Heart right ventricle (tissue), 16 donors: ENCODE results near the gene NPPC. TPM values are rescaled to one million over a fixed set of nuclear protein-coding genes. Genes with fewer than 3 reads are reported as not detected.

Experiments used
- ATAC-seq, 8 donors: fragments of 200-7000 bp; cut with Tn5 transposase; one replicate each; pipeline ENCODE4 v1.9.1; 2020; ENCODE audit warnings: mild to moderate bottlenecking in 8 of 8, moderate library complexity in 8 of 8, moderate number of reproducible peaks in 1 of 8
- DNase-seq, 2 donors: peaks; one replicate each; pipeline ENCODE4 v3.0.0-alpha.2; 2020
- H3K27ac ChIP-seq, 10 donors: fragments of 200-600 bp; sonication (generic) in 2 of 10; one replicate each; pipeline versions ENCODE4 v1.5.0 to v1.8.0; 2020 to 2022; ENCODE audit warnings: mild to moderate bottlenecking in 3 of 10
- H3K27me3 ChIP-seq, 7 donors: fragments of 200-600 bp; one replicate each; pipeline ENCODE4 v1.8.0; 2021 to 2022; ENCODE audit warnings: mild to moderate bottlenecking in 2 of 7
- H3K36me3 ChIP-seq, 9 donors: fragments of 200-600 bp; sonication (generic) in 1 of 9; one replicate each; pipeline versions ENCODE4 v1.5.0 to v1.8.0; 2020 to 2022; ENCODE audit warnings: mild to moderate bottlenecking in 2 of 9
- H3K4me1 ChIP-seq, 9 donors: fragments of 200-600 bp; sonication (generic) in 1 of 9; one replicate each; pipeline versions ENCODE4 v1.5.0 to v1.8.0; 2020 to 2022; ENCODE audit warnings: mild to moderate bottlenecking in 4 of 9
- H3K4me3 ChIP-seq, 10 donors: fragments of 200-600 bp; sonication (generic) in 2 of 10; one replicate each; pipeline versions ENCODE4 v1.5.0 to v1.8.0; 2020 to 2022; ENCODE audit warnings: mild to moderate bottlenecking in 7 of 10, moderate library complexity in 2 of 10
- H3K9me3 ChIP-seq, 11 donors: fragments of 200-600 bp in 10 of 11; sonication (generic) in 2 of 11; one replicate each; pipeline versions ENCODE4 v1.5.0 to v1.8.0; 2013 to 2022; ENCODE audit warnings: mild to moderate bottlenecking in 2 of 11, control low read depth in 1 of 11, moderate library complexity in 1 of 11
- WGBS, 2 donors: extraction: QIAGEN DNeasy Blood & Tissue Kit; methylation state at CpG; one replicate each; pipeline ENCODE4 v1.1.7; 2013; ENCODE audit warnings: inconsistent platforms in 1 of 2; 5-methylcytosine and 5-hydroxymethylcytosine counted together
- intact Hi-C, 10 donors: fragments of 100-400 bp; cut with DNase I; formaldehyde crosslinking; loops; one replicate each; pipeline versions ENCODE4 v1.11.1 to v1.14.2; 2022
- polyA plus RNA-seq, 2 donors: library from polyadenylated mRNA; stranded (reverse); fragments of 200-250 nt; gene quantifications; one replicate each; pipeline ENCODE4 v1.2.3, GENCODE V29; 2013
- total RNA-seq, 10 donors: library from RNA; stranded (reverse); fragmentation: NEBNext Ultra II Directional in 3 of 10; extraction: Animal tissue kit (Norgen Biotek cat#: 25700) in 3 of 10; gene quantifications; one replicate each; pipeline versions ENCODE4 v1.2.1 to v1.2.4, GENCODE V29; 2021 to 2023
- TF ChIP-seq, protein P1 (sequence below), 9 donors: fragments of 200-600 bp; sonication (generic) in 2 of 9; IDR thresholded peaks; one replicate each; pipeline versions ENCODE4 v1.5.0 to v1.8.0; 2021 to 2022; ENCODE audit warnings: antibody characterized with exemption in 9 of 9, mild to moderate bottlenecking in 5 of 9, moderate library complexity in 1 of 9
- donor health status: Arrhythmogenic right ventricular cardiomyopathy.
- donor health status: ischemic (EF 13 %, LVEDD 7.1; RV severe dilation, severe dysfunction).
- donor health status: healthy with polysubstance abuse.
- donor health status: DM: no; HTN: yes; CAD: no.
- donor health status: DM: no; HTN: no; CAD: no.
- donor health status: ischemic (EF 25% LVEDD 6.9; RV normal size, moderate dysfunction).
- donor health status: ischemic (EF 25% LVEDD 5.7; RV mildly dilated, moderate dysfunction).
- donor health status: healthy.
- donor health status: DM: yes; HTN: yes; CAD: no.
- donor health status: Ischemic cardiomyopathy.
- donor health status: ischemic (EF 35%, LVEDD 5.7; RV mildly dilated, moderate dysfunction).
- donor health status: nonischemic (EF 11% LVEDD 7.7; RV severe dilation, severe dysfunction).
- donor health status: DM: yes; HTN: yes; CAD: no.
- donor health status: PGD.
- donor health status: ischemic (EF 29% LVEDD 5.4; RV normal size, mild dysfunction).
- donor health status: nonischemic (EF 23%, LVEDD 6.1; RV moderate dilation, normal function).

NPPC gene
- total and polyA plus RNA-seq, 12 donors, result 0.28 to 8.7 (median 2.4) TPM

DNA sequence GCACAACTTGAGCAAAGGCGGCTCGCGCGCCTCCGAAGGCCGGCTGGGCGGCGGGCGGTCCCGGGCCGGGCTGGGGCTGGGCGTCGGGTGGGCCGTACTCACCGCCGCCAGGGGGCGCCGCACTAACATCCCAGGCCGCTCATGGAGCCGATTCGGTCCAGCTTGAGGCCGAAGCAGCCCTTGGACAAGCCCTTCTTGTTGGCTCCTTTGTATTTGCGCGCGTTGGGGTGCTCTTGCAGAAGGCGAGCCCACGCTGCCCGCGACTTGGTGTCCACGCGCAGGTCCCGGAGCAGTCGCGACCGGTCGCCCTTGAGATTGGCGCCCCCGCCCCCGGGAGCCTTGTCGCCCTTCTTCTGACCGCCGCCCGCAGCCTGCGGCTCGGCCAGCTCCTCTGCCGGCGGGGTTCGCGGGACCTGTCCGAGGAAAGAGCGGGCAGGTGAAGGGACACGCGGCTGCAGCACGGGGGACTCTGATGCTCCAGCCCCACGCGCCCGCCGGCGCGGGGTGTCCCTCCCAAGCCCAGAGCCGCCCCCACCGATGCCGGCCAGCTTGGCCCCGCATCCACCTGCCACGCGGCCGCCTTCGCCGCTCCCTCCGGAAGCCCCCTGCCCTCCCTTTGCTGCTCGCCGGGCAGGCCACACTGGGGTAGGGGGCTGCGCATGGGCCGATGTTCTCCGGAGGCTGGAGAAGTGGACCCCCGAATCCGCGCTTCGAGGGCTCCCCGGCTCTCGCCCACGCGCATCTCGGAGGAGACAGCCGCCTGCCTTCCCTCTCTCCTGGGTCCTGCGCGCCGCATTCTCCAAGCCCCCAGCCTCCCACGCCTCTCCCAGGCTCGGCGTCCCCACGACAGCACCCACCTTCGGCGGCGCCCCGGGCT, 655 bp downstream of the NPPC start:
- Histone ChIP-seq H3K27ac (peak overlapping the region in 1 of 10 donors; percentile 15), H3K9me3 (no peaks in the 10 kb centered on the region), H3K27me3 (peaks cover 14 to 94% (median 80%) of the 10 kb centered on the region in 7 donors), H3K36me3 (no peaks in the 10 kb centered on the region), H3K4me1 (peaks cover 8 to 38% (median 23%) of the 10 kb centered on the region in 9 donors), H3K4me3 (peak overlapping the region; percentile 30 to 59 (median 54))
- TF ChIP-seq, protein P1, sequence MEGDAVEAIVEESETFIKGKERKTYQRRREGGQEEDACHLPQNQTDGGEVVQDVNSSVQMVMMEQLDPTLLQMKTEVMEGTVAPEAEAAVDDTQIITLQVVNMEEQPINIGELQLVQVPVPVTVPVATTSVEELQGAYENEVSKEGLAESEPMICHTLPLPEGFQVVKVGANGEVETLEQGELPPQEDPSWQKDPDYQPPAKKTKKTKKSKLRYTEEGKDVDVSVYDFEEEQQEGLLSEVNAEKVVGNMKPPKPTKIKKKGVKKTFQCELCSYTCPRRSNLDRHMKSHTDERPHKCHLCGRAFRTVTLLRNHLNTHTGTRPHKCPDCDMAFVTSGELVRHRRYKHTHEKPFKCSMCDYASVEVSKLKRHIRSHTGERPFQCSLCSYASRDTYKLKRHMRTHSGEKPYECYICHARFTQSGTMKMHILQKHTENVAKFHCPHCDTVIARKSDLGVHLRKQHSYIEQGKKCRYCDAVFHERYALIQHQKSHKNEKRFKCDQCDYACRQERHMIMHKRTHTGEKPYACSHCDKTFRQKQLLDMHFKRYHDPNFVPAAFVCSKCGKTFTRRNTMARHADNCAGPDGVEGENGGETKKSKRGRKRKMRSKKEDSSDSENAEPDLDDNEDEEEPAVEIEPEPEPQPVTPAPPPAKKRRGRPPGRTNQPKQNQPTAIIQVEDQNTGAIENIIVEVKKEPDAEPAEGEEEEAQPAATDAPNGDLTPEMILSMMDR (IDR thresholded peaks at IDR 0.05), result peak; percentile 85 to 97 (median 94)
- DNase-seq (peak; percentile 84 to 87), ATAC-seq (peak; percentile 80 to 95 (median 90))
- 1% methylated on average over 83 to 96 of the region's 96 CpGs for WGBS, 2 donors
- intact Hi-C loops, result loop anchor here (1.0 to 10.0 kb wide), 8 partner anchors 212 to 512 kb away; no protein-coding TSS in a partner anchor

GRCh38 chr2:231924889-231925275, 1.3 kb downstream of the NPPC start:
- Histone ChIP-seq H3K9me3 (no peaks in the 10 kb centered on the region), H3K27me3 (peaks cover 14 to 95% (median 79%) of the 10 kb centered on the region in 7 donors), H3K4me3 (peak overlapping the region in 8 of 10 donors; percentile 41 to 59 (median 56)), H3K36me3 (no peaks in the 10 kb centered on the region), H3K4me1 (peaks cover 8 to 32% (median 21%) of the 10 kb centered on the region in 9 donors), H3K27ac (no peak overlapping the region)
- ATAC-seq (no peak), DNase-seq (no peak)
- WGBS, 2 donors, result 37 to 38% methylated on average over 8 of the region's 8 CpGs
- intact Hi-C loops, result loop anchor here (1.0 to 10.0 kb wide), 9 partner anchors 212 to 597 kb away; partner anchors contain the start of gene PRSS56 (in 1 of the 10)
- TF ChIP-seq, protein P1 (IDR thresholded peaks at IDR 0.05), result no peak

DNA sequence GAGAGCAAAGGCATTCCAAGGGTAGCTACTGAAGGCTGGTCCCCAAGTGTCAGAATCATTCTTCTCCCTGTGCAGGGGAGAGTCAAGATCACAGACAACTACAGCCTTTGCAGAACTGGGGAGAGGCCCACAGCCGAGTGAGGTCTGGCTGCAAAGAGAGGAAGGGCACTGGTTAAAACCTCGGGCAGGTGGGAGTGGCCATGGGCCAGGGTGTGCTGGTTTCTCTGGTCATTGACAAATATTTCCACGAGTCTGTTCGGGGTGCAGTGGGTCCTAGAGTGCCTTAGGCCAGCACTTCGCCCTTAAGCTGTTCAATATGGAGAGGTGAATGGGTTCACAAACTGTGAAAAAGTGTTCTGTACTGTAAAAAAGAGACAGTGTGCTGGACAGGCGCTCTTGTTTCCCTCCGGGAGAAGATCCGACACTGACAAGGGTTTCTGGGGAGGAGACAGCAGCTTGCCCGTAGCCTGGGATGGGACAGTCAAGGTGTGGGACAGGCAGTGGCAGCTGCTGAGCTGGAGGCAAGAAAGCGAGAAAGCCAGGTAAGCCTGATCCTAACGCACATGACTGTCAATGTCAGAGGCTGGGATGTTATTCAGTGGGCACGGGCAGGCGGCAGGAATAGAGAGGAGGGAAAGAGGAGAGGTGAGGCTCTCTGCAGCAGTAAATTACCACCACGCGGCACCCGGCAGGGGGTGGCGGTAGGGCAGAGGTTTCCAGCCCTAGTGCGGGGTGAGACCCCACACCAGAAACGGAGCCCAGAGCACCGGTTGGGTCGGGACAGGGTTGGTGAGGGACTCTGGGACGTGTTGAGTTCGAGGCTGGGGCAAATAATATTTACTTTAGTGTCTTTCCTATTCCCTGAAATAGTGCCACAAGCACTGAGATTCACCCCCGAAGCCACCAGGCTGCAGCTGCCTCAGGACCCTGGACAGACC, 2.0 kb downstream of the NPPC start:
- TF ChIP-seq, protein P1 (IDR thresholded peaks at IDR 0.05), result no peak
- H3K27me3 ChIP-seq, result peaks cover 14 to 90% (median 77%) of the 10 kb centered on the region in 7 donors
- DNase-seq (no peak), ATAC-seq (no peak)
- H3K9me3 ChIP-seq, result no peaks in the 10 kb centered on the region
- no peaks in the 10 kb centered on the region for H3K36me3 ChIP-seq
- H3K4me3 ChIP-seq, result peak overlapping the region in 7 of 10 donors; percentile 41 to 59 (median 56)
- 76 to 78% methylated on average over 24 of the region's 24 CpGs for WGBS, 2 donors
- intact Hi-C loops, result loop anchor here in 5 of 10 donors (2.0 to 10.0 kb wide), 4 partner anchors 401 to 598 kb away; partner anchors contain the start of gene PRSS56 (in 1 of the 5)
- H3K27ac ChIP-seq, result no peak overlapping the region
- peaks cover 8 to 30% (median 21%) of the 10 kb centered on the region in 9 donors for H3K4me1 ChIP-seq

- WGBS, 2 donors, result 79 to 85% methylated on average over 3 of the region's 3 CpGs
- Histone ChIP-seq H3K27me3 (peaks cover 14 to 78% (median 65%) of the 10 kb centered on the region in 7 donors), H3K27ac (no peak overlapping the region), H3K4me3 (no peak overlapping the region), H3K9me3 (no peaks in the 10 kb centered on the region), H3K4me1 (peaks cover 8 to 30% (median 21%) of the 10 kb centered on the region in 9 donors), H3K36me3 (no peaks in the 10 kb centered on the region)
- intact Hi-C loops, result loop anchor here in 4 of 10 donors (2.0 to 10.0 kb wide), 4 partner anchors 402 to 599 kb away; partner anchors contain the start of gene PRSS56 (in 1 of the 4)
- TF ChIP-seq, protein P1 (IDR thresholded peaks at IDR 0.05), result no peak
- ATAC-seq, result no peak
- DNase-seq, result no peak
Observed at GRCh38 chr2:231923010-231923344, 3.2 kb downstream of the NPPC start.
